Osteoblast (primary cell): Measurements from ENCODE around the gene CYB5RL. TPM values are rescaled to one million over a fixed set of nuclear protein-coding genes. Genes with fewer than 3 reads are reported as not detected.
"Not testable (repeated sequence)": the region's sequence is repeated elsewhere in the genome, so short reads cannot be mapped to it uniquely, and the experiment has no call there.

Experiments used
- DNase-seq: peaks from one replicate; pipeline ENCODE4 v3.0.0; 2011; ENCODE audit warnings: low spot score, mixed read lengths; ENCODE audit not compliant: insufficient read length; ENCODE audit errors: missing footprints
- H2AFZ ChIP-seq: 2 replicates; pipeline ENCODE4 v1.6.0; 2011; ENCODE audit warnings: mild to moderate bottlenecking, low read length
- H3K27ac ChIP-seq: 2 replicates; pipeline ENCODE4 v1.5.1; 2011; ENCODE audit warnings: mild to moderate bottlenecking, low read depth, low read length, moderate library complexity
- H3K27me3 ChIP-seq: 2 replicates; pipeline ENCODE4 v1.6.0; 2012; ENCODE audit warnings: mild to moderate bottlenecking, control low read depth, inconsistent platforms, low read length, moderate library complexity; ENCODE audit not compliant: insufficient read depth
- H3K36me3 ChIP-seq: 2 replicates; pipeline ENCODE4 v1.5.1; 2011; ENCODE audit warnings: mild to moderate bottlenecking, low read length, control low read depth, moderate library complexity; ENCODE audit not compliant: insufficient read depth
- H3K4me1 ChIP-seq: 2 replicates; pipeline ENCODE4 v1.5.1; 2011; ENCODE audit warnings: mild to moderate bottlenecking, low read length, control low read depth, moderate library complexity; ENCODE audit not compliant: insufficient read depth
- H3K4me2 ChIP-seq: 2 replicates; pipeline ENCODE4 v1.6.0; 2011; ENCODE audit warnings: mild to moderate bottlenecking, low read length; ENCODE audit not compliant: insufficient read depth
- H3K4me3 ChIP-seq: fragments of 200-600 bp; sonication (generic); 3 replicates; pipeline ENCODE4 v1.5.1; 2012; ENCODE audit warnings: mild to moderate bottlenecking, low read length, inconsistent platforms; ENCODE audit not compliant: insufficient read depth
- H3K79me2 ChIP-seq: 2 replicates; pipeline ENCODE4 v1.6.0; 2012; ENCODE audit warnings: mild to moderate bottlenecking, low read length, control low read depth, inconsistent platforms; ENCODE audit not compliant: insufficient read depth
- H3K9me3 ChIP-seq: 2 replicates; pipeline ENCODE4 v1.5.1; 2011; ENCODE audit warnings: low read depth, low read length, control low read depth
- H4K20me1 ChIP-seq: 2 replicates; pipeline ENCODE4 v1.6.0; 2012; ENCODE audit warnings: mild to moderate bottlenecking, low read length, control low read depth; ENCODE audit not compliant: insufficient read depth
- total RNA-seq: library from RNA; depleted of rRNA; stranded (reverse); fragments of >200 nt; gene quantifications from 2 replicates; pipeline ENCODE4 v1.2.3, GENCODE V29; 2012
- TF ChIP-seq, protein P1 (sequence below): IDR thresholded peaks from 2 replicates; pipeline ENCODE4 v1.5.1; 2011; ENCODE audit warnings: mild to moderate bottlenecking, low read depth, low read length, moderate library complexity; ENCODE audit errors: extremely low read depth

Gene CYB5RL
- total RNA-seq, 1 donor = 11.6 TPM

GRCh38 chr1:54169068-54169467 is 30.8 kb downstream of the CYB5RL start:
- Histone ChIP-seq H3K9me3 (no peaks in the 10 kb centered on the region), H3K4me1 (no peaks in the 10 kb centered on the region), H3K4me3 (no peak overlapping the region), H3K79me2 (no peaks in the 10 kb centered on the region), H3K4me2 (no peak overlapping the region), H3K27ac (no peak overlapping the region), H3K36me3 (no peaks in the 10 kb centered on the region), H4K20me1 (no peaks in the 10 kb centered on the region), H2AFZ (no peak overlapping the region), H3K27me3 (no peaks in the 10 kb centered on the region)
- DNase-seq = no peak
- TF ChIP-seq, protein P1, sequence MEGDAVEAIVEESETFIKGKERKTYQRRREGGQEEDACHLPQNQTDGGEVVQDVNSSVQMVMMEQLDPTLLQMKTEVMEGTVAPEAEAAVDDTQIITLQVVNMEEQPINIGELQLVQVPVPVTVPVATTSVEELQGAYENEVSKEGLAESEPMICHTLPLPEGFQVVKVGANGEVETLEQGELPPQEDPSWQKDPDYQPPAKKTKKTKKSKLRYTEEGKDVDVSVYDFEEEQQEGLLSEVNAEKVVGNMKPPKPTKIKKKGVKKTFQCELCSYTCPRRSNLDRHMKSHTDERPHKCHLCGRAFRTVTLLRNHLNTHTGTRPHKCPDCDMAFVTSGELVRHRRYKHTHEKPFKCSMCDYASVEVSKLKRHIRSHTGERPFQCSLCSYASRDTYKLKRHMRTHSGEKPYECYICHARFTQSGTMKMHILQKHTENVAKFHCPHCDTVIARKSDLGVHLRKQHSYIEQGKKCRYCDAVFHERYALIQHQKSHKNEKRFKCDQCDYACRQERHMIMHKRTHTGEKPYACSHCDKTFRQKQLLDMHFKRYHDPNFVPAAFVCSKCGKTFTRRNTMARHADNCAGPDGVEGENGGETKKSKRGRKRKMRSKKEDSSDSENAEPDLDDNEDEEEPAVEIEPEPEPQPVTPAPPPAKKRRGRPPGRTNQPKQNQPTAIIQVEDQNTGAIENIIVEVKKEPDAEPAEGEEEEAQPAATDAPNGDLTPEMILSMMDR = no peak

GRCh38 chr1:54168206-54168965 is 31.4 kb downstream of the CYB5RL start:
- DNase-seq = no peak
- Histone ChIP-seq H4K20me1 (no peaks in the 10 kb centered on the region), H2AFZ (no peak overlapping the region), H3K27me3 (no peaks in the 10 kb centered on the region), H3K4me3 (no peak overlapping the region), H3K9me3 (no peaks in the 10 kb centered on the region), H3K27ac (no peak overlapping the region), H3K36me3 (no peaks in the 10 kb centered on the region), H3K79me2 (no peaks in the 10 kb centered on the region), H3K4me1 (no peaks in the 10 kb centered on the region), H3K4me2 (no peak overlapping the region)
- TF ChIP-seq, protein P1 = no peak

GRCh38 chr1:54167422-54168139 is 32.2 kb downstream of the CYB5RL start:
- Histone ChIP-seq H2AFZ (no peak overlapping the region), H3K27me3 (no peaks in the 10 kb centered on the region), H3K36me3 (no peaks in the 10 kb centered on the region), H3K4me3 (no peak overlapping the region), H3K9me3 (no peaks in the 10 kb centered on the region), H3K4me2 (no peak overlapping the region), H3K27ac (no peak overlapping the region), H3K79me2 (no peaks in the 10 kb centered on the region), H3K4me1 (no peaks in the 10 kb centered on the region), H4K20me1 (no peaks in the 10 kb centered on the region)
- DNase-seq = no peak
- TF ChIP-seq, protein P1 = no peak

DNA sequence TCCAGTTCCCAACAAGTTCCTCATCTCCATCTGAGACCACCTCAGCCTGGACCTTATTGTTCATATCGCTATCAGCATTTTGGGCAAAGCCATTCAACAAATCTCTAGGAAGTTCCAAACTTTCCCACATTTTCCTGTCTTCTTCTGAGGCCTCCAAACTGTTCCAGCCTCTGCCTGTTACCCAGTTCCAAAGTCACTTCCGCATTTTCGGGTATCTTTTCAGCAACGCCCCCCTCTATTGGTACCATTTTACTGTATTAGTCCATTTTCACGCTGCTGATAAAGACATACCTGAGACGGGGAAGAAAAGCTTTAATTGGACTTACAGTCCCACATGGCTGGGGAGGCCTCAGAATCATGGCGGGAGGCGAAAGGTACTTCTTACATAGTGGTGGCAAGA is 33.5 kb downstream of the CYB5RL start:
- H3K4me3 ChIP-seq, DNase-seq: not testable (repeated sequence)

More for the DNA sequence above, 33.5 kb downstream of the CYB5RL start:
- H3K9me3 ChIP-seq, H3K79me2 ChIP-seq, H3K4me2 ChIP-seq, H3K36me3 ChIP-seq, H2AFZ ChIP-seq, H3K27me3 ChIP-seq, H3K27ac ChIP-seq, H4K20me1 ChIP-seq, H3K4me1 ChIP-seq: not testable (repeated sequence)
